Heart left ventricle (tissue), 16 donors: ENCODE results near the gene SLC39A3. TPM values are rescaled to one million over a fixed set of nuclear protein-coding genes. Genes with fewer than 3 reads are reported as not detected.

Source experiments
- ATAC-seq, 4 donors: fragments of 200-7000 bp; cut with Tn5 transposase; one replicate each; pipeline ENCODE4 v1.9.1; 2020 to 2022; ENCODE audit warnings: moderate library complexity in 4 of 4, mild to moderate bottlenecking in 3 of 4, moderate number of reproducible peaks in 1 of 4
- DNase-seq, 5 donors: peaks; one replicate each; pipeline ENCODE4 v3.0.0-alpha.2; 2020
- H3K27ac ChIP-seq, 12 donors: fragments of 200-600 bp; sonication (generic) in 4 of 12; one replicate each; pipeline versions ENCODE4 v1.5.0 to v1.8.0; 2016 to 2022; ENCODE audit warnings: mild to moderate bottlenecking in 2 of 12
- H3K27me3 ChIP-seq, 9 donors: fragments of 200-600 bp; sonication (generic) in 2 of 9; one replicate each; pipeline versions ENCODE4 v1.5.1 to v1.8.0; 2016 to 2022; ENCODE audit warnings: mild to moderate bottlenecking in 3 of 9
- H3K36me3 ChIP-seq, 9 donors: fragments of 200-600 bp; sonication (generic) in 2 of 9; one replicate each; pipeline versions ENCODE4 v1.5.0 to v1.8.0; 2018 to 2022; ENCODE audit warnings: mild to moderate bottlenecking in 2 of 9
- H3K4me1 ChIP-seq, 12 donors: fragments of 200-600 bp; sonication (generic) in 4 of 12; one replicate each; pipeline versions ENCODE4 v1.5.0 to v1.8.0; 2016 to 2022; ENCODE audit warnings: mild to moderate bottlenecking in 3 of 12
- H3K4me3 ChIP-seq, 12 donors: fragments of 200-600 bp; sonication (generic) in 4 of 12; one replicate each; pipeline versions ENCODE4 v1.5.0 to v1.8.0; 2017 to 2022; ENCODE audit warnings: mild to moderate bottlenecking in 9 of 12, moderate library complexity in 4 of 12
- H3K9me3 ChIP-seq, 12 donors: fragments of 200-600 bp; sonication (generic) in 4 of 12; one replicate each; pipeline versions ENCODE4 v1.5.0 to v1.8.0; 2016 to 2022; ENCODE audit warnings: mild to moderate bottlenecking in 1 of 12
- POLR2A ChIP-seq, 2 donors: fragments of 450-650 bp; IDR thresholded peaks; one replicate each; pipeline ENCODE4 v1.6.1; 2017; ENCODE audit warnings: antibody characterized with exemption in 2 of 2, mild to moderate bottlenecking in 2 of 2, moderate library complexity in 2 of 2
- WGBS, 4 donors: extraction: QIAGEN DNeasy Blood & Tissue Kit in 2 of 4; methylation state at CpG; one replicate each; pipeline versions ENCODE4 v1.1.5 to v1.1.7; 2013 to 2018; 5-methylcytosine and 5-hydroxymethylcytosine counted together
- intact Hi-C, 10 donors: fragments of 100-400 bp; cut with DNase I; formaldehyde crosslinking; loops; one replicate each; pipeline versions ENCODE4 v1.11.1 to v1.14.2; 2022
- polyA plus RNA-seq, 2 donors: library from polyadenylated mRNA; stranded (reverse); fragments of 200-250 nt; gene quantifications; one replicate each; pipeline ENCODE4 v1.2.3, GENCODE V29; 2013
- total RNA-seq, 9 donors: library from RNA; depleted of rRNA in 2 of 9; stranded (reverse); fragments of >200 nt in 2 of 9; fragmentation: NEBNext Ultra II Directional in 3 of 9; extraction: Animal tissue kit (Norgen Biotek cat#: 25700) in 3 of 9; gene quantifications; one replicate each; pipeline versions ENCODE4 v1.1.0 to v1.2.4, GENCODE V29; 2016 to 2023
- TF ChIP-seq, protein P1 (sequence below), 12 donors: fragments of 200-600 bp; sonication (generic) in 4 of 12; IDR thresholded peaks; one replicate each; pipeline versions ENCODE4 v1.5.0 to v1.8.0; 2018 to 2022; ENCODE audit warnings: antibody characterized with exemption in 12 of 12, mild to moderate bottlenecking in 5 of 12
- donor health status: ischemic (EF 13 %, LVEDD 7.1; RV severe dilation, severe dysfunction).
- donor health status: healthy with polysubstance abuse.
- donor health status: DM: no; HTN: yes; CAD: no.
- donor health status: DM: no; HTN: no; CAD: no.
- donor health status: ischemic (EF 25% LVEDD 6.9; RV normal size, moderate dysfunction).
- donor health status: ischemic (EF 25% LVEDD 5.7; RV mildly dilated, moderate dysfunction).
- donor health status: healthy.
- donor health status: DM: yes; HTN: yes; CAD: no.
- donor health status: ischemic (EF 35%, LVEDD 5.7; RV mildly dilated, moderate dysfunction).
- donor health status: nonischemic (EF 11% LVEDD 7.7; RV severe dilation, severe dysfunction).
- donor health status: DM: yes; HTN: yes; CAD: no.
- donor health status: PGD.
- donor health status: ischemic (EF 29% LVEDD 5.4; RV normal size, mild dysfunction).
- donor health status: nonischemic (EF 23%, LVEDD 6.1; RV moderate dilation, normal function).

The SLC39A3 gene
- total and polyA plus RNA-seq, 11 donors = 16.4 to 63.7 (median 30.9) TPM

DNA sequence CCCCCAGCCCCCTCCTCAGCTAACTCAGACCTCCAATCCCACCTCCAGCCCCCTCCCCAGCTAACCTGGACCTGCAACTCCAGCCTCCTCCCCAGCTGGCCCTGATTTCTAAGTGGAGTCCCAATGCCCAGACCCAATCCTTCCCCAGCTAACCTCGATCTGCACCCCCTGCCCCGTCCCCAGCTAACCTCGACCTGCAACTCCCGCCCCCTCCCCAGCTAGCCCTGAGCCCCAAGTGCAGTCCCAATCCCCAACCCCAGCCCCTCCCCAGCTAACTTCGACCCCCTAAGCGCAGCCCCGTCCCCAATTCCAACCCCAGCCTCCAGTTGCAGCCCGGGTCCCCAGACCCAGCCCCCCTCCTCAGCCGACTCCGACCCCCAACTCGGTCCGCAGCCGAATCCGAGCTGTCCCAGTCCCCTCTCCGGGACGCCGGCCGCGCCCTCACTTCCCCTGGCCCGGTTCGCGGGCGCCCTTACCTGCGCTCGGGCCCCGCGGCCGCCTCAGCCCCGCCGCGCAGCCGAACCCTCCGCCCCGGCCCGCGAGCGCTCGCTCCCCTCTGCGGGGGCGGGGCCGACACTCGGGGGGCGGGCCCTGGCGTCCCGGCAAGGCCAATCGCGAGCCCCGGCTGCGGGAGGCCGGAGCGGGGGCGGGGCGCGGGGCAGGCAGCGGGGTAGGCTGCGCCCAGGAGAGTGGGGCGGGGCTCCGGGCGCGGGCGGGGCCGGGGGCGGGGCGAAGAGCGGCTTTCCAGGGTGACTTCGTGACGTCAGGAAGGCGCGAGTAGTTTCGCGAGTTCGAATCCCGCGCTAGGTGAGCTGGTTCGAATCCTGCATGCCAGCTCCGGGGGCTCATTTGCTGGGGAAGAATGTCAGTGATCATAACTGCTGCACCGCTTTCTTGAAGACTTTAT, 37.4 kb downstream of the SLC39A3 start, which contains the start of gene GNG7:
TSS of gene GNG7 (minus strand) at position 525 of the 907 bp plus-strand sequence. CDS start 182,006 bp downstream, outside the sequence.
- ATAC-seq (peak; percentile 94 to 100 (median 99)), DNase-seq (peak; percentile 92 to 97 (median 94))
- no peaks in the 10 kb centered on the region for H3K9me3 ChIP-seq
- peak; percentile 86 to 96 for TF ChIP-seq POLR2A (IDR thresholded peaks at IDR 0.05)
- TF ChIP-seq, protein P1, sequence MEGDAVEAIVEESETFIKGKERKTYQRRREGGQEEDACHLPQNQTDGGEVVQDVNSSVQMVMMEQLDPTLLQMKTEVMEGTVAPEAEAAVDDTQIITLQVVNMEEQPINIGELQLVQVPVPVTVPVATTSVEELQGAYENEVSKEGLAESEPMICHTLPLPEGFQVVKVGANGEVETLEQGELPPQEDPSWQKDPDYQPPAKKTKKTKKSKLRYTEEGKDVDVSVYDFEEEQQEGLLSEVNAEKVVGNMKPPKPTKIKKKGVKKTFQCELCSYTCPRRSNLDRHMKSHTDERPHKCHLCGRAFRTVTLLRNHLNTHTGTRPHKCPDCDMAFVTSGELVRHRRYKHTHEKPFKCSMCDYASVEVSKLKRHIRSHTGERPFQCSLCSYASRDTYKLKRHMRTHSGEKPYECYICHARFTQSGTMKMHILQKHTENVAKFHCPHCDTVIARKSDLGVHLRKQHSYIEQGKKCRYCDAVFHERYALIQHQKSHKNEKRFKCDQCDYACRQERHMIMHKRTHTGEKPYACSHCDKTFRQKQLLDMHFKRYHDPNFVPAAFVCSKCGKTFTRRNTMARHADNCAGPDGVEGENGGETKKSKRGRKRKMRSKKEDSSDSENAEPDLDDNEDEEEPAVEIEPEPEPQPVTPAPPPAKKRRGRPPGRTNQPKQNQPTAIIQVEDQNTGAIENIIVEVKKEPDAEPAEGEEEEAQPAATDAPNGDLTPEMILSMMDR (IDR thresholded peaks at IDR 0.05) = no peak
- WGBS, 4 donors = 2 to 9% (median 5%) methylated on average over 16 to 77 of the region's 77 CpGs
- peaks cover 0 to 31% (median 2%) of the 10 kb centered on the region in 12 donors for H3K4me1 ChIP-seq
- H3K27ac ChIP-seq = peak within 1 kb of the TSS in 7 of 12 donors; percentile 34 to 85 (median 55)
- peaks cover 0 to 9% (median 0%) of the 10 kb centered on the region in 9 donors for H3K27me3 ChIP-seq
- intact Hi-C loops = loop anchor here in 3 of 10 donors (2.0 to 5.0 kb wide), 2 partner anchors 35 to 38 kb away; no protein-coding TSS in a partner anchor
- peak within 1 kb of the TSS; percentile 20 to 81 (median 58) for H3K4me3 ChIP-seq
- H3K36me3 ChIP-seq = no peaks in the 10 kb centered on the region

DNA sequence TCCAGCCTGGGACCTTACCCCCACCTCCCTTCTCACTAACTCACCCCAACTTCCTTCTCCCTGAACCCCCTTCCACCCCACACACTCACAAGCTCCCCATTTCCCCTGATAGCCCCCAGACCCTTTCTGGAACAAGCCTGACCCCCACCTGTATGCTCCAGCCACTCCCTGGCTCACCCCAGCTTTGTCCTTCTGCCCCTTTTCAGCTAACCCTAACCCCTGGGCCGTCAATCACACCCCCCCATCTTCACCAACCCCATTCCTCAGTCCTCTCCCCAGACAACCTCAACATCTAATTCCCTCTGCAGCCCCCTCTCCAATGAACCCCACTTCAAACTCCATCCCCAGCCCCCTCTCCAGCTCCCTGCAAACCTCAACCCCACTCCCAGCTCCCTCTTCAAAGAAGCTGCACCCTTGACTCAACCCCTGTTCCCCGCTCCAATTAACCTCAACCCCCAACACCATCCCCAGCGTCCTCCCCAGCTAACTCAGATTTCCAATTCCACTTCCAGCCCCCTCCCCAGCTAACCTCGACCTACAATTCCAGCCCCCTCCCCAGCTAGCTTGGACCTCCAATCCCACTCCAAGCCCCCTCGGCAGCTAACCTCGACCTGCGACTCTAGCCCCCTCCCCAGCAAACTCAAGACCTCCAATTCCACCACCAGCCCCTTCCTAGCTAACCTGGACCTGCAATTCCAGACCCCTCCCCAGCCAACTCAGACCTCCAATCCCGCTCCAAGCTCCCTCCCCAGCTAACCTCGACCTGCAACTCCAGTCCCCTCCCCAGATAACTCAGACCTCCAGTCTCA, 38.3 kb downstream of the SLC39A3 start:
- Histone ChIP-seq H3K36me3 (no peaks in the 10 kb centered on the region), H3K27ac (peak overlapping the region in 2 of 12 donors; percentile 75 to 85), H3K4me1 (peaks cover 0 to 33% (median 2%) of the 10 kb centered on the region in 12 donors), H3K9me3 (no peaks in the 10 kb centered on the region), H3K27me3 (peaks cover 0 to 9% (median 0%) of the 10 kb centered on the region in 9 donors), H3K4me3 (peak overlapping the region in 11 of 12 donors; percentile 20 to 81 (median 59))
- WGBS, 4 donors = 4 to 7% (median 5%) methylated on average over 9 of the region's 9 CpGs
- no peak for DNase-seq
- TF ChIP-seq POLR2A (IDR thresholded peaks at IDR 0.05) = no peak
- TF ChIP-seq, protein P1 (IDR thresholded peaks at IDR 0.05) = no peak
- intact Hi-C loops = loop anchor here in 3 of 10 donors (2.0 to 5.0 kb wide), 2 partner anchors 34 to 37 kb away; no protein-coding TSS in a partner anchor
- ATAC-seq = no peak

DNA sequence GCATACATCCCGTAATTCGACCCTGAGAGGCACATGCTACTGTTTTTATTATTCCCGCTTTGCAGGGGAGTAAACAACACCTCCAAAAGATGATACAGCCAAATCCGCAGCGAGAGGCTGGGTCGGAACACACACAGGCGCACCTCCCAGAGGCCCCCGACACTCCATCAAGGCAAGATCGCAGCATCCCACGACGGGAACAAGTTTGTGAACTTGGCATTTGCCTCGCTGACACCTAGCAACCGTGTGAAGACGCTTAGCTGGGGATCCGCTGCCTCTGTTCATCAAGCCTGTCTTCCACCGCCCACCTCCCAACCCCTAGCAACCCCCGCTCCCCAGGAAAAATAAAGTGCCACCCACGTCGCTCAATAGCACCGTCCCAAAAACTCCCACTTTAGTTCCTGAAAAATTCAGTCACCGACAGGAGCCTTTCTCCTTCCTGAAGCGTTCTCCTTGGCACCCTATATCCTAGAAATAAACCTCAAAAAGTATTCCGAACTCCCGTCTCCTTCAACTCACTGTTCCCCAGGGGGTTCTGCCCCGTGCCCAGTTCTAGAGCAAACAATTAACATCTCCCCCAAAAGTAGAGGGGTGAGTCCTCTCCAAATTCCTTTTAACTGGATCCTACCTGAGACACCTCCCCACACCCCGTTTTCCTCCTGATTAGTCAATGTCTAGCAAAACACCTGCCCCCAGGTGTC, 39.0 kb downstream of the SLC39A3 start:
- intact Hi-C loops = loop anchor here in 2 of 10 donors (5.0 kb wide), 1 partner anchor 34 kb away; no protein-coding TSS in a partner anchor
- H3K36me3 ChIP-seq = no peaks in the 10 kb centered on the region
- ATAC-seq (no peak), DNase-seq (no peak)
- peaks cover 0 to 38% (median 3%) of the 10 kb centered on the region in 12 donors for H3K4me1 ChIP-seq
- H3K9me3 ChIP-seq = no peaks in the 10 kb centered on the region
- TF ChIP-seq, protein P1 (IDR thresholded peaks at IDR 0.05) = no peak
- TF ChIP-seq POLR2A (IDR thresholded peaks at IDR 0.05) = no peak
- whole genome bisulfite sequencing, 4 donors = 25 to 31% (median 29%) methylated on average over 26 of the region's 26 CpGs
- H3K4me3 ChIP-seq = peak overlapping the region in 1 of 12 donors; percentile 11
- H3K27ac ChIP-seq = peak overlapping the region in 1 of 12 donors; percentile 85
- peaks cover 0 to 9% (median 0%) of the 10 kb centered on the region in 9 donors for H3K27me3 ChIP-seq
